A549 (cell line): Measurements from ENCODE around the gene THEMIS2. TPM values are rescaled to one million over a fixed set of nuclear protein-coding genes. Genes with fewer than 3 reads are reported as not detected.
"Not testable (repeated sequence)": the region's sequence is repeated elsewhere in the genome, so short reads cannot be mapped to it uniquely, and the experiment has no call there.

Experiments used
- ATAC-seq, 2 experiments: fragments of 200-7000 bp in 1 of 2; fragments of >200 bp in 1 of 2; cut with Nextera tagmentation in 1 of 2; cut with Tn5 transposase in 1 of 2; 3 replicates each; pipeline versions ENCODE4 v1.8.0 to v1.9.1; 2018 to 2020; ENCODE audit warnings: mild to moderate bottlenecking in 1 of 2, moderate library complexity in 1 of 2
- CTCF ChIA-PET: fragments of 300-600 bp; sonication (Branson Sonifier 250); formaldehyde crosslinking; extraction: SDS; loops from one replicate; lab custom pipeline; 2021; ENCODE audit warnings: antibody characterized with exemption, inconsistent platforms; lab: Yijun Ruan, JAX
- POLR2A ChIA-PET: fragments of 350-600 bp; formaldehyde crosslinking; extraction: SDS; loops from one replicate; lab custom pipeline; 2021; ENCODE audit warnings: antibody characterized with exemption, inconsistent platforms; lab: Yijun Ruan, JAX
- DNase-seq, 2 experiments: peaks; one replicate each; pipeline versions ENCODE4 v3.0.0 to v3.0.0-alpha.2; 2011 to 2016; ENCODE audit warnings: low read depth in 1 of 2, low spot score in 1 of 2
- FAIRE-seq: peaks from 2 replicates; lab custom pipeline; 2011; peaks lifted over from hg19 to GRCh38; lab: Jason Lieb, UNC
- H3K27ac ChIP-seq, 2 experiments: fragments of >200 bp; sonication (Bioruptor Twin); formaldehyde crosslinking; 3 replicates each; pipeline ENCODE4 v1.5.1; 2016 to 2017
- H3K4me1 ChIP-seq: fragments of >200 bp; sonication (Bioruptor Twin); formaldehyde crosslinking; 3 replicates; pipeline ENCODE4 v1.6.1; 2016
- H3K4me2 ChIP-seq: fragments of >200 bp; sonication (Bioruptor Twin); formaldehyde crosslinking; 3 replicates; pipeline ENCODE4 v1.6.1; 2016
- H3K4me3 ChIP-seq: fragments of >200 bp; sonication (Bioruptor Twin); formaldehyde crosslinking; 3 replicates; pipeline ENCODE4 v1.5.1; 2016
- H3K9me3 ChIP-seq: fragments of >200 bp; sonication (Bioruptor Twin); formaldehyde crosslinking; 3 replicates; pipeline ENCODE4 v1.6.1; 2016
- CHD2 ChIP-seq: fragments of 150-350 bp; IDR thresholded peaks from 2 replicates; pipeline ENCODE4 v1.6.1; 2014; ENCODE audit warnings: low read length; ENCODE audit not compliant: partially characterized antibody
- E2F6 ChIP-seq: IDR thresholded peaks from 2 replicates; pipeline ENCODE4 v1.6.1; 2012; ENCODE audit warnings: low read depth, borderline replicate concordance
- ESRRA ChIP-seq: fragments of 150-350 bp; IDR thresholded peaks from 2 replicates; pipeline ENCODE4 v1.6.1; 2014; ENCODE audit warnings: mild to moderate bottlenecking, low read length, borderline replicate concordance
- FOSL2 ChIP-seq, 2 experiments: fragments of 450-650 bp in 1 of 2; fragments of >200 bp in 1 of 2; sonication (Bioruptor Twin) in 1 of 2; formaldehyde crosslinking; IDR thresholded peaks; 2 replicates each; pipeline versions ENCODE4 v1.5.0 to v1.6.1; 2016 to 2020; ENCODE audit warnings: mild to moderate bottlenecking in 1 of 2, moderate library complexity in 1 of 2
- HDAC2 ChIP-seq: fragments of 200-600 bp; sonication (generic); IDR thresholded peaks from 2 replicates; pipeline ENCODE4 v1.6.1; 2016
- HMGXB4 ChIP-seq: fragments of 250-450 bp; sonication (Bioruptor Pico); IDR thresholded peaks from 2 replicates; pipeline ENCODE4 v1.5.0; 2021; ENCODE audit warnings: mild to moderate bottlenecking, moderate library complexity, borderline replicate concordance
- HOXA7 ChIP-seq: fragments of 250-450 bp; sonication (Bioruptor Pico); IDR thresholded peaks from 2 replicates; pipeline ENCODE4 v1.5.0; 2020; ENCODE audit warnings: mild to moderate bottlenecking, moderate library complexity
- JUN ChIP-seq, 2 experiments: fragments of >200 bp; sonication (Bioruptor Twin); formaldehyde crosslinking; IDR thresholded peaks; 2 replicates in 1 of 2; 3 replicates in 1 of 2; pipeline ENCODE4 v1.6.1; 2016 to 2017
- PBX3 ChIP-seq: IDR thresholded peaks from 2 replicates; pipeline ENCODE4 v1.6.1; 2012
- PHF8 ChIP-seq: fragments of 200-600 bp; sonication (generic); IDR thresholded peaks from 2 replicates; pipeline ENCODE4 v1.6.1; 2016; ENCODE audit warnings: low read depth, mild to moderate bottlenecking, antibody characterized with exemption, moderate library complexity, borderline replicate concordance
- REST ChIP-seq: fragments of 200-600 bp; sonication (generic); IDR thresholded peaks from 2 replicates; pipeline ENCODE4 v1.6.1; 2016; ENCODE audit warnings: antibody characterized with exemption, mild to moderate bottlenecking, moderate library complexity
- RFX5 ChIP-seq: fragments of 450-650 bp; IDR thresholded peaks from 2 replicates; pipeline ENCODE4 v1.7.1; 2014; ENCODE audit warnings: antibody characterized with exemption, mild to moderate bottlenecking, moderate library complexity
- TP53 ChIP-seq: fragments of 250-450 bp; sonication (Bioruptor Pico); IDR thresholded peaks from 2 replicates; pipeline ENCODE4 v1.5.0; 2021; ENCODE audit warnings: mild to moderate bottlenecking, moderate library complexity
- USF2 ChIP-seq: fragments of 450-650 bp; IDR thresholded peaks from 2 replicates; pipeline ENCODE4 v1.6.1; 2014; ENCODE audit warnings: antibody characterized with exemption
- ZSCAN20 ChIP-seq: fragments of 250-450 bp; sonication (Bioruptor Pico); IDR thresholded peaks from 2 replicates; pipeline ENCODE4 v1.8.0; 2022; ENCODE audit warnings: mild to moderate bottlenecking, moderate library complexity
- WGBS: methylation state at CpG from one replicate; pipeline ENCODE4 v1.1.6; 2017; ENCODE audit errors: missing lambda C conversion rate; 5-methylcytosine and 5-hydroxymethylcytosine counted together
- polyA plus RNA-seq, 4 experiments: library from polyadenylated mRNA; depleted of rRNA in 3 of 4; stranded (reverse); fragments of >200 nt; fragmentation: RNase III in 1 of 4; extraction: RNeasy Plus Mini Kit Qiagen cat#74134 plus additional on column Dnase treatment in 1 of 4; gene quantifications; 2 replicates in 3 of 4; 3 replicates in 1 of 4; pipeline ENCODE4 v1.2.3, GENCODE V29; 2011 to 2017

The THEMIS2 gene
- polyA plus RNA-seq, 2 of the 4 experiments (the other 2 are of a cell fraction) = 0.58 to 0.81 TPM

- H3K4me3 ChIP-seq = no peak overlapping the region
- POLR2A ChIA-PET = no interaction called here
- no peak overlapping the region for H3K4me2 ChIP-seq
- no peaks in the 10 kb centered on the region for H3K9me3 ChIP-seq
- no peak for TF ChIP-seq ZSCAN20 (CRISPR knock-in tag)
- no peak for TF ChIP-seq CHD2
- TF ChIP-seq PBX3 = no peak
- TF ChIP-seq HMGXB4 (CRISPR knock-in tag) = no peak
- TF ChIP-seq USF2 = no peak
- no peak for TF ChIP-seq ESRRA
- TF ChIP-seq TP53 (CRISPR knock-in tag) = no peak
- no peak for TF ChIP-seq REST
- no peak for TF ChIP-seq RFX5
- TF ChIP-seq HOXA7 = no peak
- TF ChIP-seq FOSL2 (IDR thresholded peaks at IDR 0.05) = no peak
- TF ChIP-seq FOSL2 (CRISPR knock-in tag; IDR thresholded peaks at IDR 0.05) = no peak
- no peak for TF ChIP-seq E2F6
- TF ChIP-seq JUN (IDR thresholded peaks at IDR 0.05) = no peak
- TF ChIP-seq HDAC2 = no peak
- no peak for TF ChIP-seq PHF8
- no peak for FAIRE-seq
- CTCF ChIA-PET = interaction anchor here (0.9 to 6.0 kb wide), 20 partner anchors 9 to 352 kb away, joined by 3 to 126 read pairs (median 4); no protein-coding TSS in a partner anchor
- no peak for ATAC-seq
- WGBS = 71% methylated on average over 8 of the region's 12 CpGs
- DNase-seq = no peak
- H3K4me1 ChIP-seq = no peaks in the 10 kb centered on the region
- no peak overlapping the region for H3K27ac ChIP-seq
These were observed 15.6 kb upstream of the THEMIS2 start for GRCh38 chr1:27856561-27857343.

- FAIRE-seq, ATAC-seq: not testable (repeated sequence)
These were observed 14.8 kb upstream of the THEMIS2 start for GRCh38 chr1:27857552-27857951.

More at GRCh38 chr1:27857552-27857951, 14.8 kb upstream of the THEMIS2 start:
- H3K4me2 ChIP-seq, DNase-seq, H3K4me1 ChIP-seq, H3K4me3 ChIP-seq, H3K27ac ChIP-seq, POLR2A ChIA-PET, H3K9me3 ChIP-seq: not testable (repeated sequence)
- CTCF ChIA-PET = interaction anchor here (0.6 to 6.0 kb wide), 34 partner anchors 8 to 564 kb away, joined by 3 to 126 read pairs (median 4); partner anchors contain the start of gene SMPDL3B
- 53% methylated on average over 11 of the region's 11 CpGs for WGBS
